Transverse colon (tissue), 4 donors: Measurements from ENCODE around the gene BMPR2. TPM values are rescaled to one million over a fixed set of nuclear protein-coding genes. Genes with fewer than 3 reads are reported as not detected.
"Not testable (repeated sequence)": the region's sequence is repeated elsewhere in the genome, so short reads cannot be mapped to it uniquely, and the experiment has no call there.

Experiments used
- DNase-seq: peaks from one replicate; pipeline ENCODE4 v3.0.0-alpha.2; 2019
- H3K27ac ChIP-seq, 4 donors: fragments of 200-600 bp; sonication (generic); 2 replicates each; pipeline ENCODE4 v1.5.1; 2016 to 2018; ENCODE audit warnings: inconsistent platforms in 4 of 4
- H3K27me3 ChIP-seq: fragments of 200-600 bp; sonication (generic); 2 replicates; pipeline ENCODE4 v1.5.1; 2017; ENCODE audit warnings: inconsistent platforms
- H3K36me3 ChIP-seq, 4 donors: fragments of 200-600 bp; sonication (generic); 2 replicates each; pipeline ENCODE4 v1.5.1; 2017 to 2019; ENCODE audit warnings: inconsistent platforms in 4 of 4
- H3K4me1 ChIP-seq, 4 donors: fragments of 200-600 bp; sonication (generic); 2 replicates each; pipeline ENCODE4 v1.5.1; 2017 to 2020; ENCODE audit warnings: inconsistent platforms in 4 of 4
- H3K4me3 ChIP-seq, 4 donors: fragments of 200-600 bp; sonication (generic); 1 replicate in 1 of 4; 2 replicates in 3 of 4; pipeline versions ENCODE4 v1.5.1 to v1.6.1; 2017 to 2019; ENCODE audit warnings: inconsistent platforms in 4 of 4
- H3K9me3 ChIP-seq, 2 donors: fragments of 200-600 bp; sonication (generic); 2 replicates each; pipeline ENCODE4 v1.5.1; 2017 to 2019; ENCODE audit warnings: inconsistent platforms in 2 of 2
- CTCF ChIP-seq, 5 experiments: fragments of 200-600 bp in 3 of 5; fragments of 450-650 bp in 2 of 5; sonication (generic) in 3 of 5; IDR thresholded peaks; 1 replicate in 2 of 5; 2 replicates in 3 of 5; pipeline ENCODE4 v1.5.1; 2016 to 2017; ENCODE audit warnings: antibody characterized with exemption in 5 of 5, inconsistent platforms in 3 of 5, mild to moderate bottlenecking in 2 of 5, moderate library complexity in 1 of 5
- EP300 ChIP-seq: sonication (generic); formaldehyde crosslinking; IDR thresholded peaks from one replicate; pipeline ENCODE4 v1.6.1; 2017; ENCODE audit warnings: antibody characterized with exemption, low read depth
- POLR2A ChIP-seq: fragments of 450-650 bp; IDR thresholded peaks from one replicate; pipeline ENCODE4 v1.6.1; 2016; ENCODE audit warnings: antibody characterized with exemption, mild to moderate bottlenecking, moderate library complexity
- POLR2AphosphoS5 ChIP-seq, 3 donors: sonication (generic); formaldehyde crosslinking; IDR thresholded peaks; one replicate each; pipeline ENCODE4 v1.6.1; 2016; ENCODE audit warnings: antibody characterized with exemption in 3 of 3
- WGBS, 2 donors: methylation state at CpG; one replicate each; pipeline ENCODE4 v1.1.5; 2018; ENCODE audit warnings: low coverage in 1 of 2; 5-methylcytosine and 5-hydroxymethylcytosine counted together
- in situ Hi-C, 4 donors: fragments of 200-750 bp; cut with MboI; loops; one replicate each; pipeline versions ENCODE4 v1.15.0 to v1.15.1; 2017; ENCODE audit warnings: low sequenced_read_pairs in 3 of 4, low pct_ligation_motif_present in 1 of 4, low pct_unique_long_range_greater_than_20kb in 1 of 4
- intact Hi-C: fragments of 100-400 bp; cut with DNase I; formaldehyde crosslinking; loops from one replicate; pipeline ENCODE4 v1.15.1; 2023; ENCODE audit warnings: low total_unique reads
- total RNA-seq, 4 donors: library from RNA; depleted of rRNA; stranded (reverse); fragments of >200 nt; gene quantifications; one replicate each; pipeline ENCODE4 v1.1.0, GENCODE V29; 2016

BMPR2 gene
- total RNA-seq, 4 donors from 2014 or later: 16.5 to 40.5 (median 26.5) TPM

- Histone ChIP-seq H3K27ac (no peak overlapping the region), H3K27me3 (no peaks in the 10 kb centered on the region), H3K9me3 (no peaks in the 10 kb centered on the region), H3K4me1 (no peaks in the 10 kb centered on the region), H3K36me3 (no peaks in the 10 kb centered on the region), H3K4me3 (no peak overlapping the region)
- no peak for DNase-seq
- intact Hi-C loops: no loop called here
- WGBS, 2 donors: 74% methylated on average over 2 of the region's 2 CpGs; no CpG with 5 or more reads in 1 of the 2 donors
- in situ Hi-C loops: loop anchor here in 1 of 4 donors (25.0 kb wide), 1 partner anchor 563 kb away; no protein-coding TSS in a partner anchor
- TF ChIP-seq POLR2AphosphoS5 (IDR thresholded peaks at IDR 0.05): no peak
- no peak for TF ChIP-seq CTCF (IDR thresholded peaks at IDR 0.05)
- no peak for TF ChIP-seq POLR2A
- no peak for TF ChIP-seq EP300
Measured at GRCh38 chr2:202574541-202574940, 198.4 kb downstream of the BMPR2 start.

GRCh38 chr2:202575194-202575593, 199.1 kb downstream of the BMPR2 start:
- in situ Hi-C loops: loop anchor here (25.0 kb wide), 3 partner anchors 187 to 312 kb away; partner anchors contain the start of gene ICA1L (in 2 of the 4)
- intact Hi-C loops, H3K9me3 ChIP-seq: not testable (repeated sequence)

GRCh38 chr2:202577250-202578183, 201.4 kb downstream of the BMPR2 start:
- Histone ChIP-seq H3K9me3 (no peaks in the 10 kb centered on the region), H3K4me3 (no peak overlapping the region), H3K36me3 (no peaks in the 10 kb centered on the region), H3K27me3 (no peaks in the 10 kb centered on the region), H3K27ac (no peak overlapping the region), H3K4me1 (no peaks in the 10 kb centered on the region)
- WGBS, 2 donors: 57 to 68% methylated on average over 2 to 10 of the region's 10 CpGs
- intact Hi-C loops (no loop called here), in situ Hi-C loops (loop anchor here (25.0 kb wide), 3 partner anchors 185 to 310 kb away; partner anchors contain the start of gene ICA1L (in 2 of the 4))
- TF ChIP-seq POLR2AphosphoS5 (IDR thresholded peaks at IDR 0.05) (no peak), POLR2A (no peak), CTCF (IDR thresholded peaks at IDR 0.05) (no peak), EP300 (no peak)
- DNase-seq: no peak

More at GRCh38 chr2:202575194-202575593, 199.1 kb downstream of the BMPR2 start:
- H3K4me1 ChIP-seq, DNase-seq, H3K27ac ChIP-seq, H3K27me3 ChIP-seq, H3K4me3 ChIP-seq, H3K36me3 ChIP-seq: not testable (repeated sequence)
- WGBS, 2 donors: 95 to 96% methylated on average over 4 to 5 of the region's 5 CpGs

GRCh38 chr2:202582846-202583245, 206.7 kb downstream of the BMPR2 start:
- H3K27me3 ChIP-seq, intact Hi-C loops, H3K9me3 ChIP-seq, H3K4me1 ChIP-seq, H3K36me3 ChIP-seq, H3K27ac ChIP-seq, H3K4me3 ChIP-seq, DNase-seq: not testable (repeated sequence)
- 46 to 89% methylated on average over 1 to 7 of the region's 7 CpGs for WGBS, 2 donors
- in situ Hi-C loops: loop anchor here (25.0 kb wide), 3 partner anchors 179 to 304 kb away; partner anchors contain the start of gene ICA1L (in 2 of the 4)

- Histone ChIP-seq H3K36me3 (no peaks in the 10 kb centered on the region), H3K9me3 (no peaks in the 10 kb centered on the region), H3K27ac (peak overlapping the region in 2 of 4 donors; percentile 37 to 45), H3K4me3 (no peak overlapping the region), H3K4me1 (peaks cover 3 to 9% (median 5%) of the 10 kb centered on the region in 4 donors), H3K27me3 (no peaks in the 10 kb centered on the region)
- no peak for DNase-seq
- TF ChIP-seq POLR2AphosphoS5 (IDR thresholded peaks at IDR 0.05) (no peak), EP300 (no peak), POLR2A (no peak), CTCF (IDR thresholded peaks at IDR 0.05) (no peak)
- 43 to 55% methylated on average over 2 of the region's 2 CpGs for WGBS, 2 donors
- in situ Hi-C loops: loop anchor here (25.0 kb wide), 3 partner anchors 179 to 304 kb away; partner anchors contain the start of gene ICA1L (in 2 of the 4)
- intact Hi-C loops: no loop called here
Measured at GRCh38 chr2:202583709-202584219, 207.6 kb downstream of the BMPR2 start.
